DMS53 treated with DMSO at 0.1 percent for 48 hours (cell line): ENCODE results near the gene PPP1R9B.

Experiments used
- DNase-seq: peaks from one replicate; lab custom pipeline; 2025; ENCODE audit not compliant: unreplicated experiment; lab: John Stamatoyannopoulos, UW

The PPP1R9B gene

DNA sequence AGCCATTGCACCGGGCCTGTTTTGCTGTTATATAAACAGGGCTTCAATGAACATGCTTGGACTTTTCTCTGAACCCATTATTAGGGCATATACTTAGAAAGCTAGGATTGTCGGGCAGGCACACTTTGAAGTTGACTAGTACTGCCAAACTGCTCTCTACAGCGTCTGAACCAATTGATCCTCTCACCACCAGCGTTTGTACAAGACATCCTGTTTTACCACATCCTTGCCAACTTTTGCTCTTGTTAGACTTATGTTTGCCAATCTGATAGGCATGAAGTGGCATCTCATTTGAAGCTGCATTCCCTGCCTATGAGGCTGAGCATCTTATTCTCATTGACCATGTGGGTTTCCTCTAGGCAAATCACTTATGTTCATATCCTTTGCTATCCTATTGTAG lies 7.4 kb upstream of the PPP1R9B start:
- DNase-seq = no peak

DNA sequence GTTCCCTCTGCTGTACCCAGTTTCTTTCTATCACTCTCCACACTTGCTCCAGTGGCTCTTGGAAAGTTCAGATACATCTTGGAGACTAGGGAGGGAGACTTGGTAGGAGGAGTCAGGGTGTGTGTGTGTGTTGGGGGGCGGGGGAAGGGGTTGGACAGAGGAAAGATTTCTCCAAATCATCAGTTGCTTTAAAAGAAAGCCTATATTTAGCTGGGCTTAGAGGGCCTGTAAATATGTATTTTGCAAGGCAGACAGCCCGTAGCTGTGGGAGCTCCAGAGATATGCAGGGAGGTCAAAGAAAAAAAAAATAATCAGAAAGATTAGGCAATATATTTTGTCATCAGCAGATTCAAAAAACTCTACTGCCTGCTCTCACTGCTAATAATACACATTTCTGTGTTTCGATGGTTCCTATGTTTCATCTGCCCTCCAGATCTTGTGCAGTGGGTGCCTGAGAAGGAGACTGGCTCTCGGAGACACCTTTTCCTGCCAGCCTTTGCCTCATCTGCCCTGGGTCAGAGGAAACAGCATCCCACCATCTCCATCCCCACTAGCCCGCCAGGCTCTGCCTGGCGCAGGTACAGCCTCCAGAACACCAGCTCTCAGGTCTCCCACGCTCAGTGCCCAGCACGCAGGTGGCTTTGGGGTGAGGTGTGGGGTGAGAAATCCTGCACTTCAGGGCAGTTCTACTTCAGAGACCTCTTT lies 4.8 kb upstream of the PPP1R9B start:
- no peak for DNase-seq

GRCh38 chr17:50154604-50155003 lies 4.1 kb upstream of the PPP1R9B start:
- no peak for DNase-seq

DNA sequence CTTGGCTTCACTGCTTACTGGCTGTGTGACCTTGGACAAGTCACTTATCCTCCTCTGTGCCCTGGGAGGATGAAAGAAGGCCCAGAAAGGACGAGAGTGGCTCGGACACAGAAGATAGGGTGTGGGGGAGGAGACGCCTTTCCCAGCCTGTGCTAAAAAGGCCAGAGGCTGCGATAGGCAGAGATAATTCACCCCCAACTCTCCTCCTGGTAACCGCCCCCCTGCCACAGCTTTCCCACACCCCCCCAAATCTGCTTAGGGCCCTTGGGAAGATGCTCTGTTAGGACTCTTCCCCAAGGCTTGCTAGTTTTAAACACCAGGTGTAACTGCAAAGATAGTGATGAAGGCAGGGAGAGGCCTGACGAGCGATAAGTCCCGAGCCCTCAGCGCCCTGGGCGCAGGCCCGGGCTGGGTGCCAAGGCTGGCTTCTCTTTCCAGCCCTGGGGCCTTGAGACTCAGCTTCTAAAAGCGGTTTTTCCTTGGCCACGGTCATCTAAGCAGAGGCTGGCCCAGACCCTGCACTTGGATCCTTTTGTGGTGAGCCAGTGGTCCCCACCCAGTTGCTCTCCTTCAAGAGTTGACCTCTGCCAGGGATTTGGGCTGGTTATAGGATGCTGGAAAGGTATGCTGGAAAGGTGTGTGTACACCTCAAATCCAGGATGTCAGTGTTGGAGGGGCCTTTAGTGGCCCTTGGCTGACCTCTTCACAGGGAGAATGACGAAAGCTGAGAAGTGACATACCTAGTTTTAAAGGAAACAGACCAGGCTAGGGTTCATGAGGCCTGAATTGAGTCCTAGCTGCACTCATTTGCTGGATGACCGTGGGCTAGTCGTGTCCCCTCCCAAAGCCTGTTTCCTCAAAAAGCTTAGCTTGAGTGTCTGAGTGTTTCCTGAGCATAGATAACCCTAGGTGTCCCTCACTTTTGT lies 3.4 kb upstream of the PPP1R9B start:
- DNase-seq = no peak

- no peak for DNase-seq
Measured at GRCh38 chr17:50152736-50153135, 2.3 kb upstream of the PPP1R9B start.

GRCh38 chr17:50151937-50152547 lies 1.6 kb upstream of the PPP1R9B start:
- peak; percentile 93 for DNase-seq

DNA sequence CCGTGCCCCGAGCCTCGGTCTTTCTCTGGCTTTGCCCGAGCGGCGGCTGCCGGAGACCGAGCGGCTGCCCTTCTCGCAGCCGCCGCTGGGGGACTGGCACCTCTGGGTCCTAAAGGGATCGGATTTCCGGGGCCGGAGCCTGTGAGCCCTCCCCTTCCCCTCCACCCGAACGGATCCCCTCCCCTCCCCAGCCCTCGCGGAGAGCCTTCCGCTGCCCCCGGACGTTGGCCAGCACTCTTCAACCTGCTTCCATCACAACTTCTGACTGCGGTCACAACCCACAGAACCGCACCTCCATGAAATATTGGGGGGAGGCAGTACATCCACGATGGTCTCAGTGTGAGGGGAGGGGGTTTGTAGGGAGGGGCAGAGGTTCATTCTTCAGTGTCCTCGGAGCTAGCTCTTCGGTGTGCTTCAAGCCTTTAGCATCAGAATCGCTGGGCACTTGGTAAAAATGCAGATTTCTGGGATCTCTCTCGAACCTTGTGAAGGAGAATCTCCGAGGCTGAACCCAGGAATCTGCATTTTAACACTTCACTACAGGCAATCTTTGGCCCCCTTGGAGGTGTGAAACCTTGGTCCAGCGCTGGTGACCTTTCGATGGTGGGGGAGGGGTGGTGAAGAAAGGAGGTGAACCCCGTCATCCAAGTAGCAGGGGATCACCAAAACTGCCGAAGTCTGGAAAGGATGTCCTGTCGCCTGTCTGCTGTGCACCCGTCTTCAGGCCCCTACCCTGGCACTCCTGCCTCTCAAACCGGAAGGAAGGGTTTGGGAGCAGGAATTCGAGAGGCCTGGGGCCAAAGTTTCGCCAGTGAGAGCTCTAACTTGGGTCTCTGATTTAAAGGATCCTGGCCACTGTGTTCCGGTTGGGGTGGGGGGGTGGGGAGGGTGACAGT lies 812 bp upstream of the PPP1R9B start:
- peak; percentile 93 for DNase-seq

GRCh38 chr17:50149417-50150353 lies 792 bp downstream of the PPP1R9B start:
- peak; percentile 44 for DNase-seq

GRCh38 chr17:50149091-50149416 lies 1.4 kb downstream of the PPP1R9B start:
- DNase-seq = no peak

- DNase-seq = no peak
Measured at GRCh38 chr17:50148226-50149090, 2.0 kb downstream of the PPP1R9B start.

DNA sequence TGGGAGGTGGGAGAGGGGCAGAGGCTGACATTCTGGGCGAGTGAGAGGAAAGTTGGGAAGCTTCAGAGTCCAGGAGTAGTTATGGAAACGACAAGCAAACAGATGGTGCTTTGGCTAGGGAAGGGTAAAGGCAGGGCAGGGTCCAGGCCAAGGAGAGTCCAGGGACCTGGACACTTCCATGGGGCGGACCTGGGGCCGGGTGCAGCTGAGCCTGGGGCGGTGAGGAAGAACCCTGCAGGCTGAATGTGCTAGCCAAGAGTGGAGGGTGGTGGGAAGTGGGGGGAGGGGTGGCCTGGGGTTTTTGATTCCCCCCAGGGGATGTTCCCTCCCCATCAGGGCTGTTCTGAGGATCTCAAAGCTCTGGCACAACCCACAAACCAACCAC lies 2.6 kb downstream of the PPP1R9B start:
- DNase-seq = no peak

DNA sequence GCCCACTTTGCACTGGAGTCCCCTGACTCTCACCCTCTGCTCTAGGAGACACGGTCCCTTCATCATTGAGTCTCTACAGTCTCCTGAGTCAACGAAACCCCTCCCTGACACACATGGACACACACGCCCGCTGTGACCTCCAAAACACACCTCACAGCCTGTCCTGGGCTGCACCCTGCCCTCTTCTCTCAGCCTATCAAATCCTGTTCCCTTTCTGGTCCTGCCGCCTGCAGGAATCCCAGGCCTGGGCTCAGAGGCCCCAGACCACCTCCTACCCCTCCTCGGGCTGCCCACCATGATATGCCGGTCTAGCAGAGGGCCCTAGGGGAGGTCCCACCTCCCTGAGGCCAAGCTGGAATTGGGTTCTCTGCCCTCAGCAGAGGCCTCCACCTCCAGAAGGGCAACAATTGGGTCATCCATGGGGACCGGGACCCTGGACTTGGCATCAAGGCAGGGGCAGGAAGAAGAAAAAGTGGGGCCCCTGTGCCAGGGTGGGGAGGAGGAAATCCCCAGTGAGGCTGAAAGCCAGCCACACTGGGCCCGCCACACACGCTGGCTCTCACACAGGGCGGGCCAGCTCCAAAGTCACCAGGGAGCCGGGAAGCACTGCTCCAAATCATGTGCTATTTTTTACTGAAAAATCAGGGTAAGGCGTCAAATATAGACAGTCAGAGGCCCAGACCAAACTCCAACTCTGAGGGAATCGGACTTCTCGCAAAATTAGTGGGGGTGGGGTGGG lies 3.4 kb downstream of the PPP1R9B start:
- no peak for DNase-seq

- DNase-seq = no peak
Measured at GRCh38 chr17:50146230-50146926, 4.1 kb downstream of the PPP1R9B start.

GRCh38 chr17:50145532-50146229 lies 4.8 kb downstream of the PPP1R9B start:
- no peak for DNase-seq

- DNase-seq = no peak
Measured at GRCh38 chr17:50144845-50145531, 5.5 kb downstream of the PPP1R9B start.

DNA sequence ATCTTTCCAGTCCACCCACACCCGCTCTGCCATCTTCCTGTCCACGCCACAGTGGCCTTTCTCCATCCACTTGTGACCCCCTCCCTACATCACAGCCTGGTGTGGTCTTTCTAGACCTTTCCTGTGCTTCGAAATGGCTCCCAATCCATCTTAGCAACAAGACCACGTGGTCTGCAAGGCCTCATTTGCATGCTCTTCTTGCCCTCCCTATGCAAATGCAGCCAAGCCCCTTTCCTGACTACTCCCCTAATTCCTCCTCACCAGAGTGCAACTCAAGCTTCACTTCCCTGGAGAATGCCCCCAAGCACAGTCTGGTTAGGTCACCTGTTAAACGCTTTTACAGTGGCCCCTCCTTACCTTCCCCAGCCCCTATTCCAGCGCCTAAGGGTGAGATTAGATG lies 6.1 kb downstream of the PPP1R9B start:
- no peak for DNase-seq
